HEK293 (cell line): ENCODE results near the gene NCKAP5.

ENCODE experiments used
- CTCF ChIA-PET: fragments of 350-600 bp; formaldehyde crosslinking; extraction: SDS; loops from one replicate; lab custom pipeline; 2021; ENCODE audit warnings: antibody characterized with exemption; lab: Yijun Ruan, JAX
- POLR2A ChIA-PET: fragments of 300-600 bp; formaldehyde crosslinking; extraction: SDS; loops from one replicate; lab custom pipeline; 2020; ENCODE audit warnings: antibody characterized with exemption, inconsistent platforms; lab: Yijun Ruan, JAX
- H3K27ac ChIP-seq: fragments of 200-500 bp; sonication (Bioruptor generic); 2 replicates; pipeline ENCODE4 v1.5.1; 2014; ENCODE audit warnings: low read depth, low read length, control low read depth, inconsistent platforms; ENCODE audit errors: extremely low read depth
- H3K36me3 ChIP-seq, 2 experiments: fragments of 200-500 bp in 1 of 2; sonication (Bioruptor generic) in 1 of 2; 1 replicate in 1 of 2; 2 replicates in 1 of 2; pipeline ENCODE4 v1.5.1; 2014 to 2017; ENCODE audit warnings: inconsistent platforms in 2 of 2, low read length in 2 of 2; ENCODE audit not compliant: control insufficient read depth in 2 of 2, insufficient read depth in 1 of 2
- H3K4me1 ChIP-seq: fragments of 200-500 bp; sonication (Bioruptor generic); 2 replicates; pipeline ENCODE4 v1.5.1; 2014; ENCODE audit warnings: mild to moderate bottlenecking, low read length, inconsistent platforms; ENCODE audit not compliant: control insufficient read depth, insufficient read depth
- H3K4me3 ChIP-seq: 2 replicates; pipeline ENCODE4 v1.5.1; 2011; ENCODE audit warnings: low read depth, mild to moderate bottlenecking, control low read depth, low read length, moderate library complexity
- H3K9me3 ChIP-seq: fragments of 200-500 bp; sonication (Bioruptor generic); 2 replicates; pipeline ENCODE4 v1.5.1; 2014; ENCODE audit warnings: low read depth, low read length, inconsistent platforms; ENCODE audit not compliant: control insufficient read depth, insufficient read depth
- EGR2 ChIP-seq: fragments of 450-650 bp; formaldehyde crosslinking; IDR thresholded peaks from 2 replicates; pipeline ENCODE4 v1.5.1; 2016; ENCODE audit warnings: low read depth, missing biosample characterization, missing genetic modification characterization
- KLF1 ChIP-seq: fragments of 450-650 bp; formaldehyde crosslinking; IDR thresholded peaks from 2 replicates; pipeline ENCODE4 v1.5.1; 2016; ENCODE audit warnings: missing biosample characterization, missing genetic modification characterization
- PRDM6 ChIP-seq: fragments of 450-650 bp; formaldehyde crosslinking; IDR thresholded peaks from 2 replicates; pipeline ENCODE4 v1.5.1; 2017; ENCODE audit warnings: missing biosample characterization, missing genetic modification characterization
- TCF7L2 ChIP-seq: IDR thresholded peaks from 2 replicates; pipeline ENCODE4 v1.6.1; 2011; ENCODE audit warnings: low read depth, mild to moderate bottlenecking, inconsistent platforms, low read length, moderate library complexity, borderline replicate concordance
- YY2 ChIP-seq: fragments of 450-650 bp; formaldehyde crosslinking; IDR thresholded peaks from 2 replicates; pipeline ENCODE4 v1.5.1; 2016; ENCODE audit warnings: missing biosample characterization, missing genetic modification characterization
- ZBTB17 ChIP-seq: fragments of 450-650 bp; formaldehyde crosslinking; IDR thresholded peaks from 2 replicates; pipeline ENCODE4 v1.5.1; 2016; ENCODE audit warnings: missing biosample characterization, missing genetic modification characterization
- ZBTB48 ChIP-seq: fragments of 450-650 bp; formaldehyde crosslinking; IDR thresholded peaks from 2 replicates; pipeline ENCODE4 v1.5.1; 2016; ENCODE audit warnings: missing biosample characterization, missing genetic modification characterization
- ZNF132 ChIP-seq: fragments of 450-650 bp; formaldehyde crosslinking; IDR thresholded peaks from 2 replicates; pipeline ENCODE4 v1.5.1; 2017; ENCODE audit warnings: missing biosample characterization, missing genetic modification characterization, borderline replicate concordance
- ZNF146 ChIP-seq: fragments of 450-650 bp; formaldehyde crosslinking; IDR thresholded peaks from 2 replicates; pipeline ENCODE4 v1.5.1; 2016; ENCODE audit warnings: missing biosample characterization, missing genetic modification characterization
- ZNF169 ChIP-seq: fragments of 450-650 bp; formaldehyde crosslinking; IDR thresholded peaks from 2 replicates; pipeline ENCODE4 v1.5.1; 2016; ENCODE audit warnings: missing biosample characterization, missing genetic modification characterization
- ZNF239 ChIP-seq: fragments of 450-650 bp; formaldehyde crosslinking; IDR thresholded peaks from 2 replicates; pipeline ENCODE4 v1.5.1; 2016; ENCODE audit warnings: missing biosample characterization, missing genetic modification characterization
- ZNF48 ChIP-seq: fragments of 450-650 bp; formaldehyde crosslinking; IDR thresholded peaks from 2 replicates; pipeline ENCODE4 v1.5.1; 2016; ENCODE audit warnings: missing biosample characterization, missing genetic modification characterization
- ZNF561 ChIP-seq: fragments of 450-650 bp; IDR thresholded peaks from 2 replicates; pipeline ENCODE4 v1.5.1; 2018; ENCODE audit warnings: missing biosample characterization, missing genetic modification characterization, borderline replicate concordance
- ZNF621 ChIP-seq: fragments of 450-650 bp; formaldehyde crosslinking; IDR thresholded peaks from 2 replicates; pipeline ENCODE4 v1.5.1; 2017; ENCODE audit warnings: missing biosample characterization, missing genetic modification characterization
- ZNF658 ChIP-seq: fragments of 450-650 bp; formaldehyde crosslinking; IDR thresholded peaks from 2 replicates; pipeline ENCODE4; 2016; ENCODE audit warnings: missing biosample characterization, missing genetic modification characterization
- ZNF664 ChIP-seq: fragments of 450-650 bp; formaldehyde crosslinking; IDR thresholded peaks from 2 replicates; pipeline ENCODE4 v1.5.1; 2016; ENCODE audit warnings: missing biosample characterization, missing genetic modification characterization
- ZNF76 ChIP-seq: fragments of 450-650 bp; formaldehyde crosslinking; IDR thresholded peaks from 2 replicates; pipeline ENCODE4; 2016; ENCODE audit warnings: low read depth, missing biosample characterization, missing genetic modification characterization, borderline replicate concordance
- ZNF777 ChIP-seq: fragments of 450-650 bp; formaldehyde crosslinking; IDR thresholded peaks from 2 replicates; pipeline ENCODE4 v1.5.1; 2017; ENCODE audit warnings: missing biosample characterization, missing genetic modification characterization, borderline replicate concordance
- ZNF830 ChIP-seq: fragments of 450-650 bp; IDR thresholded peaks from 2 replicates; pipeline ENCODE4 v1.5.0; 2018; ENCODE audit warnings: missing biosample characterization, missing genetic modification characterization, low read depth, mild to moderate bottlenecking, moderate library complexity
- ZNF837 ChIP-seq: fragments of 450-650 bp; formaldehyde crosslinking; IDR thresholded peaks from 2 replicates; pipeline ENCODE4 v1.5.1; 2016; ENCODE audit warnings: missing biosample characterization, missing genetic modification characterization
- ZSCAN5A ChIP-seq: fragments of 450-650 bp; formaldehyde crosslinking; IDR thresholded peaks from 2 replicates; pipeline ENCODE4 v1.5.1; 2016; ENCODE audit warnings: missing biosample characterization, missing genetic modification characterization
- TF ChIP-seq, protein P1 (sequence below): sonication (generic); formaldehyde crosslinking; IDR thresholded peaks from 2 replicates; pipeline ENCODE4 v1.8.1; 2022; ENCODE audit warnings: mild to moderate bottlenecking, moderate library complexity, missing genetic modification reagents

Gene NCKAP5

DNA sequence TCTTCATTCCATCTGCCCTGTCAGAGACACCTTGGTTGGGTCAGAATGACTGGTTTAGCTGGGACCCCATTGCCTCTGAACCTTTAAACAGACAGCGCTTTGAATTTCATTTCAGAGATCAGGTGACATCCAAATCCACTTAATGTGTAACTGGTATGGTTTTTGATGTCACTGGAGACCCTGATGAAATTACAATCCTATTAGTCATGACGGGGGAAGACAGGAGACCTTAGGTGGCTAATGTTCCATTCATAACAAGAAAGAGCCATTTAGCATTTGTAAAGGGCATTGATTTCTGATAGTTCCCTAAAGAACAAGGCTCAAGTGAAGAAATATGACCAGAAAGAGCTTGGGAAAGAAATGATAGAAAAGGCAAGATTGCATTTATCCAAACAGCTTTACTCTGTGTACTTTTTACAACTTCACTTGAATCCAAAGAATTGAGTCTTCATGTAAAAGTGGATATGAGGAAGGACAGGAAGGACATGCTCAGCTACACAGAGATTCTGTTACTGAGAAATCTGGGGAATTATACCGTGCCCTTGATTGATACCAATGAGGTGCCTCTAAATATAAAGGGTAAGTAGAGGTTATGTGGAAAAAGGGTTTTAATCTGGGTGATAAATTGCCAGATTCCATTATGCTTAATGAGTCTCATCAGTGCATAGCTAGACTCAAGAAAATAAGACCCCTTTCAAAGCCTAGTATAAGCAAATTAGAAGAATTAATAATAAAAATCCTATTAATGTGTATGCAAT lies 198.2 kb downstream of the NCKAP5 start:
- CTCF ChIA-PET = no interaction called here
- no peak overlapping the region for H3K4me3 ChIP-seq

DNA sequence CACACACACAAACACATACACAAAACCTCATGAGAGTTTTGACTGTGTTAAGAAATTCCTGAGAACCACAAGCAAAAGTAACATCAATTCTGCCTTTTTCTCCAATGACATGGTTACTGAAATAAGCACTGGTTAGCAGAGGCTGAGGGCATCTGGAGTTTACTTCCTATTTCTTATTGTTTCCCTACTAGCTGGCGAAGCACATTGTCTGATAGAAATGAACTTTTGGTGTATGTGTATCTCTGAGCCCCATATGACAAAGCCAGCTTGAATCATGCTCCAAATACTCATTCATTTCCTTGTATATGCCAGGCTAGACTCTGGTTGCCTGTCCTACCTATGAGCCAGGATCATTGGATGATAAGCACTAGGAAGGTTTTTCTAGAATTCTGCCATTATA lies 203.1 kb downstream of the NCKAP5 start:
- Histone ChIP-seq H3K27ac (no peak overlapping the region), H3K4me3 (no peak overlapping the region), H3K9me3 (no peaks in the 10 kb centered on the region), H3K4me1 (0 out of 2 replicates have a peak, but pooled peaks cover 4% of the 10 kb centered on the region), H3K36me3 (no peaks in the 10 kb centered on the region)
- ChIA-PET POLR2A (no interaction called here), CTCF (no interaction called here)
- TF ChIP-seq, protein P1, sequence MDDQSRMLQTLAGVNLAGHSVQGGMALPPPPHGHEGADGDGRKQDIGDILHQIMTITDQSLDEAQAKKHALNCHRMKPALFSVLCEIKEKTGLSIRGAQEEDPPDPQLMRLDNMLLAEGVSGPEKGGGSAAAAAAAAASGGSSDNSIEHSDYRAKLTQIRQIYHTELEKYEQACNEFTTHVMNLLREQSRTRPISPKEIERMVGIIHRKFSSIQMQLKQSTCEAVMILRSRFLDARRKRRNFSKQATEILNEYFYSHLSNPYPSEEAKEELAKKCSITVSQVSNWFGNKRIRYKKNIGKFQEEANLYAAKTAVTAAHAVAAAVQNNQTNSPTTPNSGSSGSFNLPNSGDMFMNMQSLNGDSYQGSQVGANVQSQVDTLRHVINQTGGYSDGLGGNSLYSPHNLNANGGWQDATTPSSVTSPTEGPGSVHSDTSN = no peak
- TF ChIP-seq ZNF658 (tag by site-specific recombination) (no peak), TCF7L2 (no peak), KLF1 (no peak), ZNF837 (tag by site-specific recombination) (no peak), YY2 (tag by site-specific recombination) (no peak), ZSCAN5A (no peak), ZNF146 (tag by site-specific recombination) (no peak)
- TF ChIP-seq, all 188 proteins: peak for 0

More for the DNA sequence above, 198.2 kb downstream of the NCKAP5 start:
- Histone ChIP-seq H3K27ac (no peak overlapping the region), H3K9me3 (no peaks in the 10 kb centered on the region), H3K4me1 (no peaks in the 10 kb centered on the region), H3K36me3 (no peaks in the 10 kb centered on the region)
- no peak for TF ChIP-seq ZNF830 (tag by site-specific recombination)
- no peak for TF ChIP-seq ZNF48 (tag by site-specific recombination)
- no peak for TF ChIP-seq EGR2 (tag by site-specific recombination)
- TF ChIP-seq ZNF777 (tag by site-specific recombination) = no peak
- TF ChIP-seq ZNF664 = no peak
- no peak for TF ChIP-seq ZNF561 (tag by site-specific recombination)
- no peak for TF ChIP-seq ZNF132 (tag by site-specific recombination)
- TF ChIP-seq ZNF621 (tag by site-specific recombination) = no peak
- TF ChIP-seq PRDM6 = no peak
- TF ChIP-seq ZNF76 = no peak
- TF ChIP-seq ZBTB17 = no peak
- POLR2A ChIA-PET = no interaction called here

- Histone ChIP-seq H3K4me3 (no peak overlapping the region), H3K27ac (no peak overlapping the region), H3K9me3 (no peaks in the 10 kb centered on the region), H3K4me1 (0 out of 2 replicates have a peak, but pooled peaks cover 4% of the 10 kb centered on the region), H3K36me3 (no peaks in the 10 kb centered on the region)
- ChIA-PET POLR2A (no interaction called here), CTCF (no interaction called here)
- TF ChIP-seq ZNF169 (tag by site-specific recombination) (no peak), ZBTB48 (tag by site-specific recombination) (no peak), ZNF239 (tag by site-specific recombination) (no peak)
- TF ChIP-seq, all 188 proteins: peak for 0
These were observed 203.6 kb downstream of the NCKAP5 start for GRCh38 chr2:133364636-133365035.
